Aorta (tissue), 5 donors: ENCODE measurements around the gene THOC2. TPM values are rescaled to one million over a fixed set of nuclear protein-coding genes. Genes with fewer than 3 reads are reported as not detected.
"Not testable (repeated sequence)": the region's sequence is repeated elsewhere in the genome, so short reads cannot be mapped to it uniquely, and the experiment has no call there.

Experiments
- ATAC-seq: fragments of 200-7000 bp; cut with Tn5 transposase; one replicate; pipeline ENCODE4 v1.9.1; 2022; ENCODE audit warnings: moderate library complexity; ENCODE audit not compliant: low FRiP score
- DNase-seq, 2 donors: peaks; one replicate each; pipeline ENCODE4 v3.0.0-alpha.2; 2020
- H3K27ac ChIP-seq, 2 donors: one replicate each; pipeline ENCODE4 v1.5.1; 2013; ENCODE audit warnings: low read length in 2 of 2, mild to moderate bottlenecking in 2 of 2, moderate library complexity in 2 of 2, control low read depth in 1 of 2, inconsistent platforms in 1 of 2, low read depth in 1 of 2
- H3K27me3 ChIP-seq, 2 donors: one replicate each; pipeline ENCODE4 v1.6.1; 2013; ENCODE audit warnings: control low read depth in 1 of 2, low read length in 1 of 2, mild to moderate bottlenecking in 1 of 2, moderate library complexity in 1 of 2; ENCODE audit not compliant: insufficient read depth in 2 of 2, control insufficient read depth in 1 of 2
- H3K36me3 ChIP-seq, 2 donors: one replicate each; pipeline ENCODE4 v1.6.1; 2013; ENCODE audit warnings: control low read depth in 1 of 2, low read length in 1 of 2, mild to moderate bottlenecking in 1 of 2; ENCODE audit not compliant: insufficient read depth in 2 of 2, control insufficient read depth in 1 of 2
- H3K4me1 ChIP-seq, 2 donors: one replicate each; pipeline ENCODE4 v1.6.1; 2013; ENCODE audit warnings: low read length in 2 of 2, control low read depth in 1 of 2, mild to moderate bottlenecking in 1 of 2, moderate library complexity in 1 of 2; ENCODE audit not compliant: insufficient read depth in 2 of 2, control insufficient read depth in 1 of 2
- H3K4me3 ChIP-seq, 2 donors: one replicate each; pipeline ENCODE4 v1.5.1; 2013; ENCODE audit warnings: low read length in 2 of 2, control low read depth in 1 of 2, mild to moderate bottlenecking in 1 of 2
- H3K9me3 ChIP-seq: one replicate; pipeline ENCODE4 v1.6.1; 2013; ENCODE audit warnings: mild to moderate bottlenecking, low read length; ENCODE audit not compliant: control insufficient read depth
- WGBS, 2 donors: extraction: QIAGEN DNeasy Blood & Tissue Kit; methylation state at CpG; one replicate each; pipeline ENCODE4 v1.1.7; 2013; 5-methylcytosine and 5-hydroxymethylcytosine counted together
- intact Hi-C, 2 donors: fragments of 100-400 bp; cut with DNase I; formaldehyde crosslinking; loops; one replicate each; pipeline versions ENCODE4 v1.14.2 to v1.15.0; 2022
- long read RNA-seq, 2 donors: library from polyadenylated mRNA; unstranded; transcript quantifications; one replicate each; pipeline ENCODE4 v2.0.0, GENCODE V29; 2020 to 2021
- polyA plus RNA-seq, 2 donors: library from polyadenylated mRNA; stranded (reverse); fragments of 200-250 nt; gene quantifications; one replicate each; pipeline ENCODE4 v1.2.3, GENCODE V29; 2013
- total RNA-seq, 2 donors: library from RNA; stranded (reverse); fragmentation: NEBNext Ultra II Directional; extraction: Animal tissue kit (Norgen Biotek cat#: 25700); gene quantifications; one replicate each; pipeline ENCODE4 v1.2.1, GENCODE V29; 2021
- donor health status: healthy with polysubstance abuse.
- donor health status: Bipolar disorder and iron deficiency.
- donor health status: DM: no; HTN: no; CAD: no.
- donor health status: DM: no; HTN: no; CAD: no.
- donor health status: DM: yes; HTN: yes; CAD: no.

The THOC2 gene, protein sequence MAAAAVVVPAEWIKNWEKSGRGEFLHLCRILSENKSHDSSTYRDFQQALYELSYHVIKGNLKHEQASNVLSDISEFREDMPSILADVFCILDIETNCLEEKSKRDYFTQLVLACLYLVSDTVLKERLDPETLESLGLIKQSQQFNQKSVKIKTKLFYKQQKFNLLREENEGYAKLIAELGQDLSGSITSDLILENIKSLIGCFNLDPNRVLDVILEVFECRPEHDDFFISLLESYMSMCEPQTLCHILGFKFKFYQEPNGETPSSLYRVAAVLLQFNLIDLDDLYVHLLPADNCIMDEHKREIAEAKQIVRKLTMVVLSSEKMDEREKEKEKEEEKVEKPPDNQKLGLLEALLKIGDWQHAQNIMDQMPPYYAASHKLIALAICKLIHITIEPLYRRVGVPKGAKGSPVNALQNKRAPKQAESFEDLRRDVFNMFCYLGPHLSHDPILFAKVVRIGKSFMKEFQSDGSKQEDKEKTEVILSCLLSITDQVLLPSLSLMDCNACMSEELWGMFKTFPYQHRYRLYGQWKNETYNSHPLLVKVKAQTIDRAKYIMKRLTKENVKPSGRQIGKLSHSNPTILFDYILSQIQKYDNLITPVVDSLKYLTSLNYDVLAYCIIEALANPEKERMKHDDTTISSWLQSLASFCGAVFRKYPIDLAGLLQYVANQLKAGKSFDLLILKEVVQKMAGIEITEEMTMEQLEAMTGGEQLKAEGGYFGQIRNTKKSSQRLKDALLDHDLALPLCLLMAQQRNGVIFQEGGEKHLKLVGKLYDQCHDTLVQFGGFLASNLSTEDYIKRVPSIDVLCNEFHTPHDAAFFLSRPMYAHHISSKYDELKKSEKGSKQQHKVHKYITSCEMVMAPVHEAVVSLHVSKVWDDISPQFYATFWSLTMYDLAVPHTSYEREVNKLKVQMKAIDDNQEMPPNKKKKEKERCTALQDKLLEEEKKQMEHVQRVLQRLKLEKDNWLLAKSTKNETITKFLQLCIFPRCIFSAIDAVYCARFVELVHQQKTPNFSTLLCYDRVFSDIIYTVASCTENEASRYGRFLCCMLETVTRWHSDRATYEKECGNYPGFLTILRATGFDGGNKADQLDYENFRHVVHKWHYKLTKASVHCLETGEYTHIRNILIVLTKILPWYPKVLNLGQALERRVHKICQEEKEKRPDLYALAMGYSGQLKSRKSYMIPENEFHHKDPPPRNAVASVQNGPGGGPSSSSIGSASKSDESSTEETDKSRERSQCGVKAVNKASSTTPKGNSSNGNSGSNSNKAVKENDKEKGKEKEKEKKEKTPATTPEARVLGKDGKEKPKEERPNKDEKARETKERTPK (N-terminal part only)
- total RNA-seq (10 to 100 TPM; 69.8 to 90.7 TPM), polyA plus RNA-seq (10 to 100 TPM; 13.1 to 59.2 TPM)
- long read RNA-seq, donor 1, partial matches to known transcripts = 62 of 81 reads
- long read RNA-seq, donor 1, other reads (novel, unspliced or antisense) = 19 of 81 reads
- long read RNA-seq, donor 2, partial matches to known transcripts = 12 of 25 reads
- long read RNA-seq, donor 2, other reads (novel, unspliced or antisense) = 12 of 25 reads

DNA sequence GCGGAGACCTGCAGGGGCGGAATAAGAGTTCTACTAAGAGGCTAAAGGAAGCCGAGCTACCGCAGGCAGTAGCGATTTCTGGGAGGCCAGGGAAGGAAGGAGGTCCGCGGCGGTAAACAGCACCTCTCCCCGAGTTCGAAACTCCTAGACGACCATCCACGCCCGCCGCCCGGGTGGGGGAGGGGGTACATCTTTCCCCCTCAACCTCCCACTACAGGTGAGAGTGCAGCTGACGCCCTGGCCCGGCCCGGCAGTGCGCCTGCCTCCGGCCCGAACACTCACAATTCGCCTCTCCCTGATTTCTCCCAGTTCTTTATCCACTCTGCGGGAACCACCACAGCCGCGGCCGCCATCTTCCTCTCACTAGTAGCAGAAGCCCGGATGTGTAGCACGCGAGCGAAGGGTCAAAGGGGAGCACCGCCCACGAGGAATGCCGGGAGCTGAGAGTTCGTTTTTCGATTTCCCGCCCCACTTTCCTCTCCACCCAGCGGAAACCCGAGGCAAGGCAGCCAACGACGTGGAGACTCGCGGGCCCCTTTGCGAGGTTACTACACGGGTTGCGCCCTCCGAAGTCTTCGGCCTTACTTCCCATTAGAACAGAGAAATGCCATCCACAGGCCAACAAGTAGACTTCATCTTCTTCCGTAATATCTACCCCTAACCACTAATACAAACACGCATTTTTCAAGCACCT is at the start of gene THOC2:
TSS of gene THOC2 (minus strand) at position 383 of the 694 bp plus-strand sequence. CDS start at position 353, 30 bp downstream.
- ATAC-seq (peak; percentile 95), DNase-seq (peak; percentile 91 to 94)
- intact Hi-C loops = no loop called here
- Histone ChIP-seq H3K9me3 (no peaks in the 10 kb centered on the region), H3K4me3 (peak within 1 kb of the TSS; percentile 42 to 82), H3K27me3 (no peaks in the 10 kb centered on the region), H3K27ac (peak within 1 kb of the TSS in 1 of 2 donors; percentile 56), H3K4me1 (no peaks in the 10 kb centered on the region), H3K36me3 (no peaks in the 10 kb centered on the region)
- 1 to 43% methylated on average over 42 to 49 of the region's 49 CpGs for WGBS, 2 donors

DNA sequence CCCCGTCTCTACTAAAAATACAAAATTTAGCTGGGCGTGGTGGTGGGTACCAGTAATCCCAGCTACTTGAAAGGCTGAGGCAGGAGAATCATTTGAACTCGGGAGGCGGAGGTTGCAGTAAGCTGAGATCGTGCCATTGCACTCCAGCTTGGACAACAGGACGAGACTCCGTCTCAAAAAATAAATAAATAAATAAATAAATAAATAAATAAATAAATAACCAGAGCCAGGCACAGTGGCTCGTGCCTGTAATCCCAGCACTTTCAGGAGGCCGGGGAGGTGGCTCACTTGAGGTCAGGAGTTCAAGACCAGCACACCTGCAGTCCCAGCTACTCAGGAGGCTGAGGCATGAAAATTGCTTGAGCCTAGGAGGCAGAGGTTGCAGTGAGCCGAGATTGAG is 48.9 kb upstream of the THOC2 start:
- intact Hi-C loops, H3K4me1 ChIP-seq, H3K27ac ChIP-seq, H3K36me3 ChIP-seq, H3K27me3 ChIP-seq, H3K9me3 ChIP-seq, DNase-seq, H3K4me3 ChIP-seq, ATAC-seq: not testable (repeated sequence)
- WGBS, 2 donors = 90 to 94% methylated on average over 10 of the region's 10 CpGs

DNA sequence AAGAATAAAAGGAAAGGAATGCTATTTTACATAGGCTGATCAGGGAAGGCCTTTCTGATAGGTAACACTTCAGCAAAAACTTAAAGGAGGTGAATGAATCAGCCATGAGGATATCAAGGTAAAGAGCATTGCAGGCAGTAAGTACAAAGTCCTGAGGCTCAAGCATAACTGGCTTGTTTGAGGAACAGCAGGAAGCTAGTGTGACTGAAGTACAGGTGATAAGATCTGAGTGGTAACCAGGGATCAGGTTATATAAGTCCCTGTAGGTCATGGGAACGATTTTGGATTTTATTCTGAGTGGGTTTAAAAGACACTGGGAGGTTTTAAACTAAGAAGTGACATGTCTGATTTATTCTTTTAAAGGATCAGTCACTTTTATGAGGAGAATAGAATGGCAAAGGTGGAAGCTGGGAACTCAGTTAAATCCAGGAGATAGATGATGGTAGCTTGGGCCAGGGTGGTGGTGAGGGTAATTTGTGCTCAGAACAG is 47.1 kb upstream of the THOC2 start:
- no peak for ATAC-seq
- no peaks in the 10 kb centered on the region for H3K4me1 ChIP-seq
- H3K27ac ChIP-seq = no peak overlapping the region
- no peak for DNase-seq
- intact Hi-C loops = no loop called here
- H3K27me3 ChIP-seq = no peaks in the 10 kb centered on the region
- WGBS, 2 donors = 34 to 45% methylated on average over 1 of the region's 1 CpG
- no peaks in the 10 kb centered on the region for H3K9me3 ChIP-seq
- no peaks in the 10 kb centered on the region for H3K36me3 ChIP-seq
- no peak overlapping the region for H3K4me3 ChIP-seq

DNA sequence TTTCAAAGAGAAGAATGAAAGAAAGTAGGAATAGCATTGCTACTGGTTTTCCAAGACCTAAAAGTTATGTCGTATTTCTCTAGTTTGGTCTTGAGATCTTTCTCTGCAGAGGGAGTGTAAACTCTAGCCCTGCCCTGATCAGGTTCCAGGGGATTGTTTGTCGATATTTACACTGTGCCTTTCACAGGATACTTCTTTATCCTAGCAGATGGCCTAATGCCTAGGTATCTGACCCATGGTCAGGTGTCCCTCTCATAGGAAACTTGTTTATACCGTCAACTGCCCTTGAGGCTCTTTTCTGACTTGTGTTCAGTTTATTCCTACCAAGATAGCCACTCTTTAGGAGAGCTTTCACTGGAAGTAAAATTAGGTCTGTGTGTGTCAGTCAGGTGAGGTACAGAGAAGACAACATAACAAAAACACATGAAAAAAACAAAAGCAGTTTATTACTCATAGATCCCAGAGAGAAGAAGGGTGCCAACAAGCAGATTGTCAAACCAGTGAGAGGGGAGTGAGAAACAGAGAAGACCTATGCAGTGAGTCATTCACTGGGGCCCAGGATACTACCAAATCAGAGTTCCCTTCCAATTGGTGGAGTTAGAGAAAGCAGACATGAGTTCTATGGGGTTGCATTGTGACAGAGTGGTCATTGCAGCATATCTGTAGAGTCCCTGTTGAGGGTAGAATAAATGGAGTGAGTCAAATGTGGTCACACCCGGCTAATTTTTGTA is 40.6 kb upstream of the THOC2 start:
- Histone ChIP-seq H3K27me3 (no peaks in the 10 kb centered on the region), H3K27ac (no peak overlapping the region), H3K36me3 (no peaks in the 10 kb centered on the region), H3K9me3 (no peaks in the 10 kb centered on the region), H3K4me1 (no peaks in the 10 kb centered on the region), H3K4me3 (no peak overlapping the region)
- DNase-seq = no peak
- intact Hi-C loops = loop anchor here in 1 of 2 donors (5.0 kb wide), 1 partner anchor 326 kb away; no protein-coding TSS in a partner anchor
- 81 to 93% methylated on average over 4 of the region's 4 CpGs for WGBS, 2 donors
- no peak for ATAC-seq

DNA sequence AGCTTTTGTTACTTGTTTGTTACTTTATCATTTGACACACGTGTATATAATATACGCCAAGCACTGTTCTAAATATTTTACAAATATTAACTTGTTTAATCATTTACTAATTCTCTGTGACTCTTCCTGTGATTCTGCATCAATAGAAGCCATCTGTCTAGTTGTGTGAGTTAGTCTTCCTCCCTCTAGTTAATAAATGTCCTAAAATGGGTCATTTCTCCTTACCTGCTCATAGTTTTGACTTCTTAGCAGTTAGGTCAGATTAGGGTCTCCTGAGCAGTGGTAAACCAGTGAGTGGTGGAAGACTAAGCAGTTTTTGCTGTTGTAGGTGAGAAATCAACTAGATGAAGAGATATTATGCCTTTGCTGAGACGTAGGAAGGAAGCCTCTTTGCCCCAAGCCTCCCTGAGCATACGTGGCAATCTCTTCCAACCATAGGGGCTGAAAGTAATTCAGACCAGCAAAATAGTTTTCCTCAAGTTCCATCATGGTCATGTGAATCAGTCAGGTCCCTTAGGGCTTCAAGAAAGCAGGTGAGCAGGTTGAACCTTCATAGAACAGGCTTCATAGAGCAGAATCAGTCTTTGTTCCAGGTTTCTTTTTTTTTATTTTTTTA is 38.7 kb upstream of the THOC2 start:
- Histone ChIP-seq H3K4me1 (no peaks in the 10 kb centered on the region), H3K4me3 (no peak overlapping the region), H3K36me3 (no peaks in the 10 kb centered on the region), H3K9me3 (no peaks in the 10 kb centered on the region), H3K27ac (no peak overlapping the region), H3K27me3 (no peaks in the 10 kb centered on the region)
- 57 to 69% methylated on average over 4 of the region's 4 CpGs for WGBS, 2 donors
- DNase-seq (no peak), ATAC-seq (no peak)
- intact Hi-C loops = loop anchor here in 1 of 2 donors (5.0 kb wide), 1 partner anchor 324 kb away; no protein-coding TSS in a partner anchor

DNA sequence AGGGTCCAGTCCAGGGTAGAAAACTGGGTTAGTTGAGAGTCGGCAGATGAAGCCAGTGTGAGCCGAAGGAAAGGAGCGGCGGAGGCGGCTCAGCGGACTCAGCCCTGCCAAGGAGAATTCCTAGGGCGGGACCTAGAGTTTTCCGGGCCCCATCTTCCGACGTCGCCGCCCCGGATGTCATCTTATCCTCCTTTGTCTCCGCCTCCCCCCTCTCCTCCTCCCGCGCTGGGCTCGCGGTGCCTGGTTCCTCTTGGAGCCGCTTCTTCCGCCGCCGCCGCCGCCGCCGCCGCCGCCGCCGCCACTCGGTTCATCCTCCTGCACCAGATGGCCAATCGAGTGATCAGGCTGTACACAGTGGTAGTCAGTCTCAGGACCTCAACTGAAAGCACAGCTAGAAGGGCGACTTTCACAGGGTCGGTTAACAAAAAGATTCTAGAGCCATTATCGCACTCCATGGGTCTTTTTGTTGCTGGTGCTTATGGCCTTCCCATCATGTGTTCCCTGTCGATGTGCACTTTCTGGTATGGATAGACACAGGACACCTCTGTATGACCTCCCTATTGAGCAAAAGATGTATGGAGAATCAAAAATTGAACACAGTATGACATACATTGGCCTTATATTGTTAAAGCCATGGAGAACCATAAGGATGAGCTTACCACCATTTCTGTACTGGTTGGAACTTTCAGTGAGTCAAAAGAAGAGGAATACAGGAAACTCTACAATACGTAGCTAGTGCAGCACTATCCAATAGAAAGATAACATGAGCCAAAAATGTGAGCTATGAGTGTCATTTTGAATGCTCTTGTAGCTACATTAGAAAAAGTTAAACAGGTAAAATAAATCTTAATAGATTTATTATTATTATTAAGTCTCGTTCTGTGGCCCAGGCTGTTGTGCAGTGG is 32.4 kb upstream of the THOC2 start:
- Histone ChIP-seq H3K4me1 (no peaks in the 10 kb centered on the region), H3K27ac (peak overlapping the region in 1 of 2 donors; percentile 84), H3K9me3 (no peaks in the 10 kb centered on the region), H3K27me3 (no peaks in the 10 kb centered on the region), H3K36me3 (no peaks in the 10 kb centered on the region), H3K4me3 (peak overlapping the region in 1 of 2 donors; percentile 59)
- intact Hi-C loops = no loop called here
- WGBS, 2 donors = 4 to 25% methylated on average over 26 to 38 of the region's 38 CpGs
- ATAC-seq (peak; percentile 93), DNase-seq (peak; percentile 89 to 92)
